ENCODE measurements around the gene KLHL33. TPM values are rescaled to one million over a fixed set of nuclear protein-coding genes. Genes with fewer than 3 reads are reported as not detected.

KLHL33 gene
- total RNA-seq, 1 donor from 2014 or later, result 0.04 TPM

GRCh38 chr14:20412876-20413743 lies 22.9 kb downstream of the KLHL33 start, which contains the start of gene TEP1:
TEP1 (minus strand) TSS chr14:20413501; CDS start chr14:20408439, 5,062 bp downstream.
- ATAC-seq, result peak; percentile 92

DNA sequence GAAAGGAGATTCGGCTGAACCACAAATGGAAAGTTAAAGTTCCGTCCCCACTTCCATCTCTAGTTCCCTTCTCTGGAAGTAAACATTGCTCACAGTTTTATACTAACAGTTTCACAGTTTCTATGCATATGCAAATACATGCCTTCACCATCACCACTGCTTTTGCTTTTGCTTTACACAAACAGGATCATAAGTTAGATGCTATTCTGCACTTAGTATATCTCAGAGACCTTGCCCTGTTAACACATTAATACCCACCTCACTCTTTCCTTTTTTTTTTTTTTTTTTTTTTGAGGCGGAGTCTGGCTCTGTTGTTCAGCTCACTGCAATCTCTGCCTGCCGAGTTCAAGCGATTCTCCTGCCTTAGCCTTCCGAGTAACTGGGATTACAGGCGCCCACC lies 23.6 kb downstream of the KLHL33 start:
- no peak for ATAC-seq

GRCh38 chr14:20409226-20409625 lies 26.7 kb downstream of the KLHL33 start:
- no peak for ATAC-seq

- ATAC-seq, result no peak
Measured at GRCh38 chr14:20403521-20403920, 32.4 kb downstream of the KLHL33 start.

DNA sequence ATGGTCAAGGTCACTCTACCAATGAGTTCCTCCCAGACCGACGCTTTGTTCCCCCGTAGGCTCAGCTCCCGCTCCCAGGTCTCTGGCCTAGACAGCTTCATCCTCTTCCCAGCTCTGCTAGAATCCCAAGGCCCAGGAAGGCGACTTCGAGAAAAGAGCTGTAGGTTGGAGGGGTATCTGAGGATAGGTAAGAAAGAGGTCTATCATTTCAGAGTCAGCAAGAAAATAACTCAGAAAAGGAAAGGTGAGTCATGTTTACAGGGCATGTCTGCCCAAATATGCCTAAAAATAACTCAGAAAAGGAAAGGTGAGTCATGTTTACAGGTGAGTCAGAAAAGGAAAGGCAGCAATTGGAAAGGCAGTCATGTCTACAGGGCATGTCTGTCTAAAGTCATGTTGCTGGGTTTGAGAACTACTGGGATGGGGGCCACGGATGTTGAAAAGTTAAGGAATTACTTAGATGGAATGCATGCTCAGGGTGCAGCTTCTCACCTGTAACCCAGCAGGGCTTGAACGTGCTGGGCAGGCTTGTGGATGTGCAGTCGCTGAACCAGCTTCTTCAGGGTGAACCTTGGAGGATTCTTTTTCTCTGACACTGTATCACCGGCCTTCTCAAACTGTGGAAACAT lies 34.9 kb downstream of the KLHL33 start:
- peak; percentile 96 for ATAC-seq

DNA sequence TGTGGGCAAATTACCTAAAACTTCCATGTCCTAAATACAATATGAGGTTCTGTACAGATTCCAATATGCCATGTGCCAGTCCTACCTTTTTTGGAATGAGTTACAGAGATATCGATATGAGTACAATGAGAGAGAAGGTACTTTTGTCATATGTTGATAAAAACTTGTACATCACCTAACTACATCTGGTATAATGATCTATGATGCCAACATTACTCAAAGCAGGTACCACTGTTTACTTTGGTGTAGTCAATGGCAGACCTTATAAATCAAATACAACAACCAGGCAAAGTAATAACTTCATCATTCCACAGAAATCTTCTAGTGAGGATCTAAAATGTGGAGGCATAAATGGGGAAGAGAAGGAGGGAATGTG lies 35.4 kb downstream of the KLHL33 start:
- no peak for ATAC-seq

- no peak for ATAC-seq
Measured at GRCh38 chr14:20397511-20397910, 38.5 kb downstream of the KLHL33 start.

- ATAC-seq, result no peak
Measured at GRCh38 chr14:20391505-20391904, 44.5 kb downstream of the KLHL33 start.

DNA sequence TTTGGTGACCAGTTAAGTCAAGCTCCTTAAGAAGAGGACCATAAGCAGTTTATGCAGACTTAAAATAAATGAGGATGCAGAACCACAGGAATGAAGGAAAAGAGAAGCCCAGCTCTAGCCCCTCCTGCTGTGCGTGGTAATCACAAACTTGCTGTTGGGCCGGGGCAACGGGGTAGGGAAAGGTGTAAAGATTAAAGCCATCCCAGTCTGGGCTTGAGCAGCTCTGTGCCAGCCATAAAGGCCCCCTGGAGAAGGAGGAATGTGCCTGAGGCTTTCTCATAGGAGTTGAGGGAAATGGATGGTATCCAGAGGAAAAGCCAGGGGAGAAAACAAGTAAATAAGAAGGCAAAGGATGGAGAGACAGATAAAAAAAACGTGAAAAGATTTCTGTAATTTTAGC lies 47.8 kb downstream of the KLHL33 start:
- ATAC-seq, result no peak

GRCh38 chr14:20387576-20387975 lies 48.4 kb downstream of the KLHL33 start:
- no peak for ATAC-seq

DNA sequence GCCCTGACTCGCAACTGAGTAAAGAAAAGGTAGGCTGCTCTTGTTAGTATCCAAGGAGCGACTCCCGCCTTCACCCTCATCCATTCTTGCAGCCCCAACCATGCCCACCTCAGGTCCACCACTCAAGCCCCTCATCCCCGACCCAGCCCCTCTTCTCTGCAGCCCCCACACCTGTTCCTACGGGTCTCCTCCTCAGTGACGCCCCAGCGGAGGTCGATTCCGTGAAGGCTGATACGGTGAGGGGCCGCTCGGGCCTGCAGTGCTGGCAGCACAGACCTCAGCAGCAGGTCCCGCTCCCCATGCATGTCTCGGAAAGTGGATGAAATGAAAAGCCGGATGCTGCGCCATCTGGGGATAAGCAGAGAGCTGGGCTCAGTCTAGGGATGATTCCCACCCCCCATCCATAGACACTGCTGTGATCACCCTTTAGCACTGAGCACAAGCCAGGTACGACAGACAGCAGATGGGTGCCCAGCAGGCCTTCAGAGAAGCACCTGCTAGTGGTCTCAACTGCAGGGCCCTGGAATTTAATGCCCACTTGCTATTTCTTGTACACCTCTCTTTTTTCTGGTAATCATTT lies 49.6 kb downstream of the KLHL33 start:
- ATAC-seq, result no peak

- ATAC-seq, result no peak
Measured at GRCh38 chr14:20384886-20385285, 51.1 kb downstream of the KLHL33 start.

DNA sequence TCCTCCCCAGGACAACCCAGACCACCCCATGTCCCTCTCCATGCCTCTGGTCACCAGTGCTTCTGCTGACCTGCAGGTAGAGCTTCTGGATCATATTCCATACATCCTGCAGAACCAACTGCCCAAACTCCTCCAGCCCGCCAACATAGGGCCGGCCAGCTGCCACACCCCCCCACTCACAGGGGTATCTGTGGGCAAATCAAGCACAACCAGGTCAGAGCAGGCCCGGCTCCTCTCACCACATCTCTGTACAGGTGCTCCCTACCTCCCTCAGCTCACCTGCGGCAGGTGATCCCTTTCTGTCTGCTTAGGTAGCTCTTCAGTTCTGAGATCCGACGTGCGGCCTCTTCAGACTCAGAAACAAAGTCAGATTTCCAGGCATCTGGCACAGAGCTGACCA lies 51.6 kb downstream of the KLHL33 start:
- ATAC-seq, result no peak

GRCh38 chr14:20383636-20384035 lies 52.3 kb downstream of the KLHL33 start:
- no peak for ATAC-seq

- no peak for ATAC-seq
Measured at GRCh38 chr14:20383032-20383431, 52.9 kb downstream of the KLHL33 start.

DNA sequence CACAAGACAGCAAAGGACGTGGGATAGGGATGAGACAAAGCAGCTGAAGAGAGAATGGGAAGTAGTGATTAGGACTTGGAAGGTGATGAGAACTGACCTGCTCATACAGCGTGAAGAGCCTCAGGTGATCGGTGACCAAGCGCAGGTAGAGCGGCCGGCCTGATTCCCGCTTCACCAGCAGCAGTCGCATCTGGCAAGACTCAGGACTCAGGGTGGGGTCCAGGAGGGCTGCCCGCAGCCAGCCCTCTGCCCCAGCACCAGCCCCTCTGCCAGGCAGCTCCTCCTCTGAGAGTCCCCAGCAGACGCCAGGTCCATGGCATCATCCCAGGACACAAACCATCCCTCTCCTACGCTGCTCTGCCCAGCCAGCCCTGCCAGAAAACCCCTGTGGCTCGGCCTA lies 53.4 kb downstream of the KLHL33 start:
- ATAC-seq, result no peak

- ATAC-seq, result no peak
Measured at GRCh38 chr14:20381341-20381740, 54.6 kb downstream of the KLHL33 start.

- no peak for ATAC-seq
Measured at GRCh38 chr14:20380681-20381080, 55.3 kb downstream of the KLHL33 start.

DNA sequence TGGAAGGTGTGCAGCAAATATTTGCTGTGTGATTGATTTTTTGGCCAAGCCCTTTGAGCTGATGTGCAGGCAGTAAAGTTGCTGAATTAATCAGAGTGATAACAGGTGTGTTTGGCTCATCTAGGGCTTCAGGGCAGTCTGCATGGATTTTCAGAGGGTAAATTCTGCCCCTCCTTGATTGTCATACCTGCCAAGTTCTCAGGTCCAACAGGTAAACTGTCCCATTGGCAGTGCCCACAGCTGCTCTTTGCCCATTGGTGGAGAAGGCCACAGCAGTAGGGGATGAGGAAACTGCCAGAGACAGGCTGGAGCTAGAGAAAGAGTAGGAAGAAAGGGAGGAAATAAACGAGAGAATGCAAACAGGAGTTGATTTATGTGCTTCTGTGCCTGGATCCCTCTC lies 56.2 kb downstream of the KLHL33 start:
- no peak for ATAC-seq

- ATAC-seq, result no peak
Measured at GRCh38 chr14:20377171-20377570, 58.8 kb downstream of the KLHL33 start.

GRCh38 chr14:20376071-20376588 lies 59.8 kb downstream of the KLHL33 start:
- no peak for ATAC-seq
